ENCODE results near the gene FA2H. TPM values are rescaled to one million over a fixed set of nuclear protein-coding genes. Genes with fewer than 3 reads are reported as not detected.
A peak's percentile ranks its signal among the peaks of the same experiment; 100 is the strongest.

The FA2H gene
- total and polyA plus RNA-seq, 2 of the 13 experiments (the other 11 are each of a cell fraction or from before 2014, with no cell fraction given): 0.20 TPM; not detected in 1

DNA sequence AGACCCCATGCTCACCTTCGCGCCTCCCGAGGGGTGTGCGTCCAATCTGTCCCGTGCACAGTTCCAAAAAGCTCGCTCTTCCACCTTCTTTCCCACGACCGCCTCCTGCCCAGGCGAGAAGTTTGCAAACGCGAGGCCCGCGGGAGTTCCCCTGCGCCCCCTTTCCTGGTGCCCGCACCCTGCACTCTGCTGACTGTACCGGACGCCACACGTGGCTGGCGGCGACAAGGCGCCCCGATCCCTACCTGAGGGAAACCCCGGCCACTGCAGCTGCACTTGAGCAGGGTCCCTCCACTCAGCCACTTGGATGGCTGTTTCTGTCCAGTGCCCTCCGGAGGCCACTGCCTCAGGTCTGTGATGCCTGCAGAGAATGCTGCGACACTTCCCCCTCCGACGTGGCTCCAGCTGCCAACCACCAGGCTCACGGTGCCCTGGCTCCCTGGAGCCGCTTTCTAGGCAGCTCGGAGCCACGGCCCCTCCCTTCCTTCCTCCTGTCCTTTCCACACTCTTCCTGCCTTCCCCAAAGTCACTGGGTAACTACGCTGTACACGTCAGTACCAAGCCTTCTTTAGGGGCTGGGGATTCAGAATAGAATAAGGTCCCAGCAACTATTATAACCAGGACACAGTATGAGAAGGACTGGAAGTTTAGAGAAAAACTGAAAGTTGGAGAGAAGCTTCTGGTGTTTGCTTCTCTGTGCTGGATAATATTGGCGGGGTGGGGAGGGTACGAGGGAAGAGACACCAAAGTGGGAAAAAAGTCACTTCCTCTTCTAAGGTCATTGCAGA, 74.0 kb downstream of the FA2H start, which contains the start of gene MLKL (continued):
- TF ChIP-seq SMARCC2 (IDR thresholded peaks at IDR 0.05) (no peak), ZNF768 (CRISPR knock-in tag; IDR thresholded peaks at IDR 0.05) (peak; percentile 82), AHR (CRISPR knock-in tag; IDR thresholded peaks at IDR 0.05) (no peak), MIER3 (CRISPR knock-in tag; IDR thresholded peaks at IDR 0.05; ENCODE audit: borderline replicate concordance) (no peak), ZBTB1 (CRISPR knock-in tag; IDR thresholded peaks at IDR 0.05; ENCODE audit: borderline replicate concordance) (no peak), SP1 (IDR thresholded peaks at IDR 0.05) (no peak), SP1 (CRISPR knock-in tag; IDR thresholded peaks at IDR 0.05) (no peak), ZNF180 (CRISPR knock-in tag; IDR thresholded peaks at IDR 0.05; ENCODE audit: borderline replicate concordance, low read depth) (no peak), ERF (CRISPR knock-in tag; IDR thresholded peaks at IDR 0.05) (peak; percentile 75), ZNF616 (CRISPR knock-in tag; IDR thresholded peaks at IDR 0.05; ENCODE audit: low read depth) (0 out of 2 replicates have a peak, but pooled peaks have one; percentile 25), ZNF496 (CRISPR knock-in tag; IDR thresholded peaks at IDR 0.05; ENCODE audit: insufficient replicate concordance) (no peak), GTF3A (CRISPR knock-in tag; conservative IDR thresholded peaks at IDR 0.05) (peak; percentile 14; the same call in 1 of the 2 replicates), ZNF382 (CRISPR knock-in tag; IDR thresholded peaks at IDR 0.05; ENCODE audit: borderline replicate concordance) (no peak), ZNF326 (CRISPR knock-in tag; IDR thresholded peaks at IDR 0.05; ENCODE audit: borderline replicate concordance) (no peak), NONO (IDR thresholded peaks at IDR 0.05) (no peak), NONO (CRISPR knock-in tag; conservative IDR thresholded peaks at IDR 0.05) (peak; percentile 87)
- TF ChIP-seq, protein P1, sequence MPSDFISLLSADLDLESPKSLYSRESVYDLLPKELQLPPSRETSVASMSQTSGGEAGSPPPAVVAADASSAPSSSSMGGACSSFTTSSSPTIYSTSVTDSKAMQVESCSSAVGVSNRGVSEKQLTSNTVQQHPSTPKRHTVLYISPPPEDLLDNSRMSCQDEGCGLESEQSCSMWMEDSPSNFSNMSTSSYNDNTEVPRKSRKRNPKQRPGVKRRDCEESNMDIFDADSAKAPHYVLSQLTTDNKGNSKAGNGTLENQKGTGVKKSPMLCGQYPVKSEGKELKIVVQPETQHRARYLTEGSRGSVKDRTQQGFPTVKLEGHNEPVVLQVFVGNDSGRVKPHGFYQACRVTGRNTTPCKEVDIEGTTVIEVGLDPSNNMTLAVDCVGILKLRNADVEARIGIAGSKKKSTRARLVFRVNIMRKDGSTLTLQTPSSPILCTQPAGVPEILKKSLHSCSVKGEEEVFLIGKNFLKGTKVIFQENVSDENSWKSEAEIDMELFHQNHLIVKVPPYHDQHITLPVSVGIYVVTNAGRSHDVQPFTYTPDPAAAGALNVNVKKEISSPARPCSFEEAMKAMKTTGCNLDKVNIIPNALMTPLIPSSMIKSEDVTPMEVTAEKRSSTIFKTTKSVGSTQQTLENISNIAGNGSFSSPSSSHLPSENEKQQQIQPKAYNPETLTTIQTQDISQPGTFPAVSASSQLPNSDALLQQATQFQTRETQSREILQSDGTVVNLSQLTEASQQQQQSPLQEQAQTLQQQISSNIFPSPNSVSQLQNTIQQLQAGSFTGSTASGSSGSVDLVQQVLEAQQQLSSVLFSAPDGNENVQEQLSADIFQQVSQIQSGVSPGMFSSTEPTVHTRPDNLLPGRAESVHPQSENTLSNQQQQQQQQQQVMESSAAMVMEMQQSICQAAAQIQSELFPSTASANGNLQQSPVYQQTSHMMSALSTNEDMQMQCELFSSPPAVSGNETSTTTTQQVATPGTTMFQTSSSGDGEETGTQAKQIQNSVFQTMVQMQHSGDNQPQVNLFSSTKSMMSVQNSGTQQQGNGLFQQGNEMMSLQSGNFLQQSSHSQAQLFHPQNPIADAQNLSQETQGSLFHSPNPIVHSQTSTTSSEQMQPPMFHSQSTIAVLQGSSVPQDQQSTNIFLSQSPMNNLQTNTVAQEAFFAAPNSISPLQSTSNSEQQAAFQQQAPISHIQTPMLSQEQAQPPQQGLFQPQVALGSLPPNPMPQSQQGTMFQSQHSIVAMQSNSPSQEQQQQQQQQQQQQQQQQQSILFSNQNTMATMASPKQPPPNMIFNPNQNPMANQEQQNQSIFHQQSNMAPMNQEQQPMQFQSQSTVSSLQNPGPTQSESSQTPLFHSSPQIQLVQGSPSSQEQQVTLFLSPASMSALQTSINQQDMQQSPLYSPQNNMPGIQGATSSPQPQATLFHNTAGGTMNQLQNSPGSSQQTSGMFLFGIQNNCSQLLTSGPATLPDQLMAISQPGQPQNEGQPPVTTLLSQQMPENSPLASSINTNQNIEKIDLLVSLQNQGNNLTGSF (CRISPR knock-in tag; IDR thresholded peaks at IDR 0.05): peak; percentile 70; the same call in 1 of the 2 replicates
- TF ChIP-seq, protein P2, sequence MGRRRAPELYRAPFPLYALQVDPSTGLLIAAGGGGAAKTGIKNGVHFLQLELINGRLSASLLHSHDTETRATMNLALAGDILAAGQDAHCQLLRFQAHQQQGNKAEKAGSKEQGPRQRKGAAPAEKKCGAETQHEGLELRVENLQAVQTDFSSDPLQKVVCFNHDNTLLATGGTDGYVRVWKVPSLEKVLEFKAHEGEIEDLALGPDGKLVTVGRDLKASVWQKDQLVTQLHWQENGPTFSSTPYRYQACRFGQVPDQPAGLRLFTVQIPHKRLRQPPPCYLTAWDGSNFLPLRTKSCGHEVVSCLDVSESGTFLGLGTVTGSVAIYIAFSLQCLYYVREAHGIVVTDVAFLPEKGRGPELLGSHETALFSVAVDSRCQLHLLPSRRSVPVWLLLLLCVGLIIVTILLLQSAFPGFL (CRISPR knock-in tag; IDR thresholded peaks at IDR 0.05): 0 out of 2 replicates have a peak, but pooled peaks have one; percentile 19
- TF ChIP-seq, protein P3, sequence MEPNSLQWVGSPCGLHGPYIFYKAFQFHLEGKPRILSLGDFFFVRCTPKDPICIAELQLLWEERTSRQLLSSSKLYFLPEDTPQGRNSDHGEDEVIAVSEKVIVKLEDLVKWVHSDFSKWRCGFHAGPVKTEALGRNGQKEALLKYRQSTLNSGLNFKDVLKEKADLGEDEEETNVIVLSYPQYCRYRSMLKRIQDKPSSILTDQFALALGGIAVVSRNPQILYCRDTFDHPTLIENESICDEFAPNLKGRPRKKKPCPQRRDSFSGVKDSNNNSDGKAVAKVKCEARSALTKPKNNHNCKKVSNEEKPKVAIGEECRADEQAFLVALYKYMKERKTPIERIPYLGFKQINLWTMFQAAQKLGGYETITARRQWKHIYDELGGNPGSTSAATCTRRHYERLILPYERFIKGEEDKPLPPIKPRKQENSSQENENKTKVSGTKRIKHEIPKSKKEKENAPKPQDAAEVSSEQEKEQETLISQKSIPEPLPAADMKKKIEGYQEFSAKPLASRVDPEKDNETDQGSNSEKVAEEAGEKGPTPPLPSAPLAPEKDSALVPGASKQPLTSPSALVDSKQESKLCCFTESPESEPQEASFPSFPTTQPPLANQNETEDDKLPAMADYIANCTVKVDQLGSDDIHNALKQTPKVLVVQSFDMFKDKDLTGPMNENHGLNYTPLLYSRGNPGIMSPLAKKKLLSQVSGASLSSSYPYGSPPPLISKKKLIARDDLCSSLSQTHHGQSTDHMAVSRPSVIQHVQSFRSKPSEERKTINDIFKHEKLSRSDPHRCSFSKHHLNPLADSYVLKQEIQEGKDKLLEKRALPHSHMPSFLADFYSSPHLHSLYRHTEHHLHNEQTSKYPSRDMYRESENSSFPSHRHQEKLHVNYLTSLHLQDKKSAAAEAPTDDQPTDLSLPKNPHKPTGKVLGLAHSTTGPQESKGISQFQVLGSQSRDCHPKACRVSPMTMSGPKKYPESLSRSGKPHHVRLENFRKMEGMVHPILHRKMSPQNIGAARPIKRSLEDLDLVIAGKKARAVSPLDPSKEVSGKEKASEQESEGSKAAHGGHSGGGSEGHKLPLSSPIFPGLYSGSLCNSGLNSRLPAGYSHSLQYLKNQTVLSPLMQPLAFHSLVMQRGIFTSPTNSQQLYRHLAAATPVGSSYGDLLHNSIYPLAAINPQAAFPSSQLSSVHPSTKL (CRISPR knock-in tag; IDR thresholded peaks at IDR 0.05): peak; percentile 65; the same call in 1 of the 2 replicates
